Testis (tissue), 3 donors: ENCODE results near the gene SOCS6. TPM values are rescaled to one million over a fixed set of nuclear protein-coding genes. Genes with fewer than 3 reads are reported as not detected.
"Not testable (repeated sequence)": the region's sequence is repeated elsewhere in the genome, so short reads cannot be mapped to it uniquely, and the experiment has no call there.

Experiments used
- DNase-seq: peaks from one replicate; pipeline ENCODE4 v3.0.0-alpha.2; 2019
- H3K27ac ChIP-seq, 2 donors: fragments of 200-600 bp; sonication (generic); one replicate each; pipeline ENCODE4 v1.5.1; 2019
- H3K27me3 ChIP-seq: fragments of 200-600 bp; sonication (generic); one replicate; pipeline ENCODE4 v1.5.1; 2019
- H3K36me3 ChIP-seq: fragments of 200-600 bp; sonication (generic); one replicate; pipeline ENCODE4 v1.5.1; 2017; ENCODE audit warnings: low read depth; ENCODE audit errors: missing control alignments
- H3K4me1 ChIP-seq: fragments of 200-600 bp; sonication (generic); one replicate; pipeline ENCODE4 v1.5.1; 2019
- H3K4me3 ChIP-seq, 2 donors: fragments of 200-600 bp; sonication (generic); one replicate each; pipeline ENCODE4 v1.5.1; 2017 to 2019
- H3K9me3 ChIP-seq: fragments of 200-600 bp; sonication (generic); one replicate; pipeline ENCODE4 v1.5.1; 2017
- CTCF ChIP-seq, 3 experiments: fragments of 450-650 bp in 2 of 3; fragments of 200-600 bp in 1 of 3; sonication (generic) in 1 of 3; IDR thresholded peaks; one replicate each; pipeline ENCODE4 v1.5.1; 2016 to 2019; ENCODE audit warnings: antibody characterized with exemption in 3 of 3, mild to moderate bottlenecking in 2 of 3, moderate library complexity in 1 of 3
- POLR2A ChIP-seq: fragments of 450-650 bp; IDR thresholded peaks from one replicate; pipeline ENCODE4 v1.6.1; 2017; ENCODE audit warnings: antibody characterized with exemption, mild to moderate bottlenecking, moderate library complexity
- WGBS, 2 donors: methylation state at CpG; one replicate each; pipeline ENCODE4 v1.1.5; 2018; 5-methylcytosine and 5-hydroxymethylcytosine counted together
- intact Hi-C: fragments of 100-400 bp; cut with DNase I; formaldehyde crosslinking; loops from one replicate; pipeline ENCODE4 v1.15.1; 2023; ENCODE audit warnings: low total_unique reads
- polyA plus RNA-seq: library from polyadenylated mRNA; stranded (reverse); fragments of 350-450 nt; fragmentation: Illumina TruSeq; extraction: RNeasy Lipid Tissue Mini Kit (QIAGEN cat#74804); gene quantifications from one replicate; pipeline ENCODE4 v1.2.3, GENCODE V29; 2014; ENCODE audit warnings: low read depth, low replicate concordance; ENCODE audit not compliant: insufficient read depth
- total RNA-seq, 2 donors: library from RNA; depleted of rRNA; stranded (reverse); fragments of >200 nt; gene quantifications; one replicate each; pipeline ENCODE4 v1.2.3, GENCODE V29; 2016

The SOCS6 gene
- total and polyA plus RNA-seq, 3 donors from 2014 or later: 12.7 to 22.9 (median 20.9) TPM

- WGBS, 2 donors: 71 to 82% methylated on average over 7 of the region's 7 CpGs
- DNase-seq: no peak
- intact Hi-C loops: no loop called here
Measured at GRCh38 chr18:70366670-70367069, 77.8 kb downstream of the SOCS6 start.

GRCh38 chr18:70367344-70367743 lies 78.5 kb downstream of the SOCS6 start:
- intact Hi-C loops, H3K27me3 ChIP-seq, H3K27ac ChIP-seq, H3K4me3 ChIP-seq, H3K9me3 ChIP-seq, H3K36me3 ChIP-seq, DNase-seq, H3K4me1 ChIP-seq: not testable (repeated sequence)
- 91 to 97% methylated on average over 3 of the region's 3 CpGs for WGBS, 2 donors

More at GRCh38 chr18:70366670-70367069, 77.8 kb downstream of the SOCS6 start:
- TF ChIP-seq POLR2A (no peak), CTCF (IDR thresholded peaks at IDR 0.05) (no peak)
- H3K9me3 ChIP-seq: no peaks in the 10 kb centered on the region
- no peaks in the 10 kb centered on the region for H3K36me3 ChIP-seq
- no peaks in the 10 kb centered on the region for H3K27me3 ChIP-seq
- H3K4me3 ChIP-seq: no peak overlapping the region
- no peak overlapping the region for H3K27ac ChIP-seq
- no peaks in the 10 kb centered on the region for H3K4me1 ChIP-seq

- H3K9me3 ChIP-seq: no peaks in the 10 kb centered on the region
- no peaks in the 10 kb centered on the region for H3K4me1 ChIP-seq
- WGBS, 2 donors: 94 to 97% methylated on average over 1 of the region's 1 CpG
- no peak for TF ChIP-seq POLR2A
- no peak for TF ChIP-seq CTCF (IDR thresholded peaks at IDR 0.05)
- intact Hi-C loops: no loop called here
- H3K36me3 ChIP-seq: no peaks in the 10 kb centered on the region
- DNase-seq: no peak
- H3K4me3 ChIP-seq: no peak overlapping the region
- no peak overlapping the region for H3K27ac ChIP-seq
- H3K27me3 ChIP-seq: no peaks in the 10 kb centered on the region
Measured at GRCh38 chr18:70368903-70369302, 80.1 kb downstream of the SOCS6 start.

- H3K4me1 ChIP-seq: no peaks in the 10 kb centered on the region
Measured at GRCh38 chr18:70370762-70371733, 82.2 kb downstream of the SOCS6 start.

More at GRCh38 chr18:70370762-70371733, 82.2 kb downstream of the SOCS6 start:
- Histone ChIP-seq H3K27me3 (no peaks in the 10 kb centered on the region), H3K9me3 (no peaks in the 10 kb centered on the region), H3K27ac (no peak overlapping the region), H3K4me3 (no peak overlapping the region), H3K36me3 (no peaks in the 10 kb centered on the region)
- DNase-seq: no peak
- TF ChIP-seq POLR2A (no peak), CTCF (IDR thresholded peaks at IDR 0.05) (no peak)
- intact Hi-C loops: no loop called here
- 82 to 91% methylated on average over 9 of the region's 9 CpGs for WGBS, 2 donors
